ENCODE measurements around the gene PMFBP1. TPM values are rescaled to one million over a fixed set of nuclear protein-coding genes. Genes with fewer than 3 reads are reported as not detected.

Gene PMFBP1
- polyA plus RNA-seq, 1 donor from 2014 or later, result 1.0 TPM

DNA sequence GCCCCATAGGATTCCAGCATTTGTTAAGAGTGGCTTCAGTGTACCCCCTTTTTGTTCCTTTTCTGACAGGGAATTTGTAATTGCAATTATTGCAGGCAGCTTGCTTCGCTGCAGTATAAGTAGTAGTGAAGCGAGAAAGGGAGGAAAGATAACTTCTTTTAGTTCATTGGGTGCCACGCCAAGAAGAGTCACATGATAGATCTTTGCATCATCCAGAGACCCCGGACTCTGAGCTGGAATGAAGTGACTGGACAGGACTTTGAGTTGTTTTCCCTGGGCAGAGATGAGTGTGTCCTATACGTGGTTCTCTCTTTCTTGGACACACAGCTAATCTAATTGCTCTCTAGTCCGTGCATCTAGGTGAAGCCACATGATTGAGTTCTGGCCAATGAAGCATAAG, 44.8 kb upstream of the PMFBP1 start:
- no peak for TF ChIP-seq EZH2 (IDR thresholded peaks at IDR 0.05; ENCODE audit: borderline replicate concordance, insufficient read depth, low read length, poor library complexity, severe bottlenecking)
- no peak for TF ChIP-seq CTCF (IDR thresholded peaks at IDR 0.05; ENCODE audit: poor library complexity, severe bottlenecking)
- TF ChIP-seq EP300 (conservative IDR thresholded peaks at IDR 0.05; ENCODE audit: poor library complexity, severe bottlenecking), result no peak
- no peak for TF ChIP-seq POLR2AphosphoS5 (IDR thresholded peaks at IDR 0.05)
- Histone ChIP-seq H3K79me2 (replicated peaks; ENCODE audit: insufficient read depth, low read length) (no peaks in the 10 kb centered on the region), H2AFZ (ENCODE audit: low read depth, low read length) (no peak overlapping the region), H3K27me3 (ENCODE audit: insufficient read depth, low read depth, low read length) (no peaks in the 10 kb centered on the region), H3F3A (ENCODE audit: insufficient read depth, low read length, poor library complexity, severe bottlenecking) (peaks cover 2% of the 10 kb centered on the region), H3K9me3 (ENCODE audit: low read length) (peaks cover 6% of the 10 kb centered on the region), H3K4me3 (ENCODE audit: low read length) (no peak overlapping the region), H3K9me2 (ENCODE audit: insufficient read depth, low read length) (no peaks in the 10 kb centered on the region), H4K20me1 (ENCODE audit: insufficient read depth) (no peaks in the 10 kb centered on the region), H3K9ac (ENCODE audit: low read length) (no peak overlapping the region), H3K27ac (ENCODE audit: low read length) (no peak overlapping the region), H3K36me3 (ENCODE audit: insufficient read depth, low read length) (no peaks in the 10 kb centered on the region), H3K4me2 (ENCODE audit: low read length) (no peak overlapping the region)

DNA sequence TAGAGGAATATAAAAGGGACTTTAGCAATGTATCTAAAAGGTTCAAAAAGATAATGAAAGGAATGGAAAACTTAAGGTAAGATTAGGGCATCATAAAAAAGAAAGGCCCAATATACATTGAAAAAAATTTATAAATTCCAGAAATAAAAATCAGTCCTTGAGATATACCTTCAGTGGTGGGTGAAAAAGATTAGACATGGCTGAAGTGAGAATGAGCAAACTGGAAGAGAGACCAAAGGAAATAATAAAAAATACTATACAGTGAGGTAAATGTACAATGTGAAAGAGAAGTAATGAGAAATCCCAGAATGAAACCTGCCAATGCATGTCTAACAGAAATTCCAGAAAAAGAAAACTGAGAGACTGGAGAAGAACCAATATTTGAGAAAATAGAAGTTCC, 42.9 kb upstream of the PMFBP1 start:
- Histone ChIP-seq H3K79me2 (replicated peaks; ENCODE audit: insufficient read depth, low read length) (no peaks in the 10 kb centered on the region), H3K4me3 (ENCODE audit: low read length) (no peak overlapping the region), H3K9me2 (ENCODE audit: insufficient read depth, low read length) (no peaks in the 10 kb centered on the region), H3K27me3 (ENCODE audit: insufficient read depth, low read depth, low read length) (no peaks in the 10 kb centered on the region), H3K4me2 (ENCODE audit: low read length) (no peak overlapping the region), H3K9ac (ENCODE audit: low read length) (no peak overlapping the region), H3F3A (ENCODE audit: insufficient read depth, low read length, poor library complexity, severe bottlenecking) (no peaks in the 10 kb centered on the region), H2AFZ (ENCODE audit: low read depth, low read length) (no peak overlapping the region), H4K20me1 (ENCODE audit: insufficient read depth) (no peaks in the 10 kb centered on the region), H3K36me3 (ENCODE audit: insufficient read depth, low read length) (no peaks in the 10 kb centered on the region), H3K27ac (ENCODE audit: low read length) (no peak overlapping the region), H3K9me3 (ENCODE audit: low read length) (peaks cover 6% of the 10 kb centered on the region)
- no peak for TF ChIP-seq POLR2AphosphoS5 (IDR thresholded peaks at IDR 0.05)
- no peak for TF ChIP-seq TAF1 (IDR thresholded peaks at IDR 0.05; ENCODE audit: low read depth)
- TF ChIP-seq MXI1 (conservative IDR thresholded peaks at IDR 0.05; ENCODE audit: poor library complexity, severe bottlenecking), result no peak
- no peak for TF ChIP-seq RAD21 (conservative IDR thresholded peaks at IDR 0.05)
- no peak for TF ChIP-seq REST (IDR thresholded peaks at IDR 0.05; ENCODE audit: borderline replicate concordance)
- no peak for TF ChIP-seq SMC3 (conservative IDR thresholded peaks at IDR 0.05; ENCODE audit: poor library complexity)
- TF ChIP-seq EP300 (conservative IDR thresholded peaks at IDR 0.05; ENCODE audit: poor library complexity, severe bottlenecking), result no peak
- TF ChIP-seq CTCF (IDR thresholded peaks at IDR 0.05; ENCODE audit: poor library complexity, severe bottlenecking), result no peak
